ENCODE results near the gene IGFL2.

Gene IGFL2

DNA sequence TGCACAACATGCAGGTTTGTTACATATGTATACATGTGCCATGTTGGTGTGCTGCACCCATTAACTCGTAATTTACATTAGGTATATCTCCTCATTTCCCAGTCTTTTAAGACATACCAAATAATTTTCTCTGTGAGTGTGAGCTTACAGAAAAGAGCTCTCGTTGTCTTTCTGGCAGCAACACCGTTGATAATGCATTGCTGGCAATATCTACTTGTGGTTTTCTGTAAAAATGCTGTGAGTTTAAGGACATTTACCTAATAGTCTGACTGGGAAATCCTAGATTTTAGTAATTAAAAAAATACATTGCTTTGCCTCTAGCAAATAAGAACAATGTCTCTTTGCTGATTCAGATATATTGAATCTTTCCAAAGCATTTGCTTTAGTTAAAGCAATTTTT is 31.9 kb upstream of the IGFL2 start:
- H3K4me3 ChIP-seq (ENCODE audit: insufficient read depth, low read depth, low read length, poor library complexity, severe bottlenecking): no peak overlapping the region
- no peak overlapping the region for H3K27ac ChIP-seq (ENCODE audit: insufficient read depth, low read length, poor library complexity, severe bottlenecking)
- peaks cover 5% of the 10 kb centered on the region for H3K27me3 ChIP-seq (replicated peaks; ENCODE audit: control insufficient read depth, insufficient read depth, low read length, poor library complexity, severe bottlenecking)
- H3K9me3 ChIP-seq (ENCODE audit: control insufficient read depth, low read length): no peaks in the 10 kb centered on the region
- H3K36me3 ChIP-seq (ENCODE audit: control insufficient read depth, insufficient read depth, low read length): no peaks in the 10 kb centered on the region
- no peaks in the 10 kb centered on the region for H3K4me1 ChIP-seq (ENCODE audit: control insufficient read depth, insufficient read depth, low read length, poor library complexity, severe bottlenecking)
- no peak for DNase-seq

DNA sequence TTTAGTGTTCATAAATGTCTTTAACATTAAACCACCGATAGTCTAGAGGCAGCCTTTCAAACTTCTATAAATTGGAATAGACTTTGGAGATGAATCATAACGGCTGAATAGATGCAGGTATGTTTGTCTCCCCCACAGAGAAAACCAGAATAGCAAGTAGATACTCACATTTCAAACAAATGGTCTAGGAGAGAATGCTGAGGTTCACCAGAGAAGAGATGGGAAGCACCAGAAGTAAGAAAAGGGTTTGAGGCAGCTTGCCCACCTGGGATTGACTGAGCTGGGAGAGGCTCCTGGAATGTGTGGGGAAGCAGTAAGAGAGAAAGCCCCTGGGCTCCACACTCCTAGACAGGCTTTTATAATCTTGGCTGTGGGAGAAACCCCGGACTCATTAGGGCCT is 29.9 kb upstream of the IGFL2 start:
- Histone ChIP-seq H3K4me1 (ENCODE audit: control insufficient read depth, insufficient read depth, low read length, poor library complexity, severe bottlenecking) (no peaks in the 10 kb centered on the region), H3K36me3 (ENCODE audit: control insufficient read depth, insufficient read depth, low read length) (no peaks in the 10 kb centered on the region), H3K9me3 (ENCODE audit: control insufficient read depth, low read length) (no peaks in the 10 kb centered on the region), H3K27me3 (replicated peaks; ENCODE audit: control insufficient read depth, insufficient read depth, low read length, poor library complexity, severe bottlenecking) (peaks cover 5% of the 10 kb centered on the region), H3K4me3 (ENCODE audit: insufficient read depth, low read depth, low read length, poor library complexity, severe bottlenecking) (no peak overlapping the region), H3K27ac (ENCODE audit: insufficient read depth, low read length, poor library complexity, severe bottlenecking) (no peak overlapping the region)
- no peak for DNase-seq

DNA sequence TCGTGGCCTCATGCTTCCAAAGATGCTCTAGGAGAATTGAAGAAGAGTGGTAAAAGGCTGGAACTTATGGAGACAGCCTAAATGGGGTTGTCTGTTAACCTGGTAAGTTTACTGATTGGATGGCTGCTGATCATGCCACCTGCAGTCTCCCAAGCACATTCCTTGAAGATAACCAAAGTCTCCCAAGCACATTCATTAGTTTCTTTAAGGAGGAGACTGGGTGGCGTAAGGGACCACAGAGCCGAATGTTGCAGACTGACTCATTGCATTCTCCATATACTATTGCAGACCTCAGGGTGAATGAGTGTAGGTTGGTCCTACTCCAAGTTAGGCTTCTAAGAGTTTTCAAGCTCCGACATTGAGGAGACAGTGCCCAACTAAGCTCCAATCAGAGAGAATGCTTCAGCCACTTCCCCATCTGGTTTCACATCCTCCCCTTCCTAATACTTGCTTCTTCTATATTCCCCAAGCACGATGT is 23.4 kb upstream of the IGFL2 start, which contains the start of gene IGFL3:
Gene IGFL3, minus strand, starts transcription at position 51 of the 478 bp plus-strand sequence. Its CDS starts 39 bp downstream, at position 12.
- Histone ChIP-seq H3K36me3 (ENCODE audit: control insufficient read depth, insufficient read depth, low read length) (no peaks in the 10 kb centered on the region), H3K4me3 (ENCODE audit: insufficient read depth, low read depth, low read length, poor library complexity, severe bottlenecking) (no peak within 1 kb of the TSS), H3K27me3 (replicated peaks; ENCODE audit: control insufficient read depth, insufficient read depth, low read length, poor library complexity, severe bottlenecking) (peaks cover 7% of the 10 kb centered on the region), H3K9me3 (ENCODE audit: control insufficient read depth, low read length) (no peaks in the 10 kb centered on the region), H3K4me1 (ENCODE audit: control insufficient read depth, insufficient read depth, low read length, poor library complexity, severe bottlenecking) (no peaks in the 10 kb centered on the region), H3K27ac (ENCODE audit: insufficient read depth, low read length, poor library complexity, severe bottlenecking) (no peak within 1 kb of the TSS)
- no peak for DNase-seq

DNA sequence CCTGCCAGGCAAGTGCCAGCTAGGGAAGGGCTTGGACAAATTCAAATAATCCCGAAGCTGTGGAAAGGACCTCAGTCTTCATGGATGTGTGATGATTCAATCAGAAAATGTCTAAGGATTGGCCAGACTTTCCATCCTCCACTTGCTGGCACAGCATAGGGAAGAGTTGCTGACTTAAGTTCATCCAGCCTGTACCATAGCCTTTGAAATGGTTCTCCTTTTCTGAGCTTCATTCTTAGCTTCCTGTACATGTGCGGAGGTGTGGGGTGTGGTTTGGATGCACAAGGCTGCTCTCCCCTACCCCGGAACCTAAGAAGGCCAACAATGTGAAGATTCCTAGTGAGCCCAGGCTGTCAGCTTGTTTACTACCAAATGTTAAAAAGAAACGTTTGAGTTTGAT is 22.6 kb upstream of the IGFL2 start:
- H3K36me3 ChIP-seq (ENCODE audit: control insufficient read depth, insufficient read depth, low read length): no peaks in the 10 kb centered on the region
- H3K9me3 ChIP-seq (ENCODE audit: control insufficient read depth, low read length): no peaks in the 10 kb centered on the region
- no peak overlapping the region for H3K4me3 ChIP-seq (ENCODE audit: insufficient read depth, low read depth, low read length, poor library complexity, severe bottlenecking)
- no peak overlapping the region for H3K27ac ChIP-seq (ENCODE audit: insufficient read depth, low read length, poor library complexity, severe bottlenecking)
- H3K27me3 ChIP-seq (replicated peaks; ENCODE audit: control insufficient read depth, insufficient read depth, low read length, poor library complexity, severe bottlenecking): peaks cover 9% of the 10 kb centered on the region
- no peak for DNase-seq
- H3K4me1 ChIP-seq (ENCODE audit: control insufficient read depth, insufficient read depth, low read length, poor library complexity, severe bottlenecking): no peaks in the 10 kb centered on the region

DNA sequence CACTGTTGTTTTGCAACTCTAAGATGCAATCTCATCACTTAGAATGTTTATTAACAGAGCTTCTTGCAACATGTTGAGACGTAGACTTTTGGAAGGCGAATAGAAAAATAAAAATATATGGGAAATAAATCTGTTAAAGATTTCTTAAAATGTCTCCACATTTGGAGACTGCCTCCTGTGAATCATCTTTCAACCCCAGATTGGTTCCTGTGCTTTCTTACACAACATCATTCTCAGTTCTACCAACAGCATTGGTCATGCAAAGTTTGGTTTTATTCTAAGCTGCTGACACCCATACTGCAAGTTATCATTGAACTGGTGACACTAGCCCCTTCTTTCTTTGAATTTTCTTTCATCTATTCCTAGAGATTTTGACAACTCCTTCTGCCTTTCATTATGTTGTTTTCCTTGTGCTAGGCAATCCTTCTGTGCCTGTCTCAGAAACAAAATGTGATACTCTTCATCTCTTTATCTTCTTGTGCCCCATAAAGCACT is 21.9 kb upstream of the IGFL2 start:
- Histone ChIP-seq H3K4me3 (ENCODE audit: insufficient read depth, low read depth, low read length, poor library complexity, severe bottlenecking) (no peak overlapping the region), H3K27me3 (replicated peaks; ENCODE audit: control insufficient read depth, insufficient read depth, low read length, poor library complexity, severe bottlenecking) (peaks cover 10% of the 10 kb centered on the region), H3K27ac (ENCODE audit: insufficient read depth, low read length, poor library complexity, severe bottlenecking) (no peak overlapping the region), H3K36me3 (ENCODE audit: control insufficient read depth, insufficient read depth, low read length) (no peaks in the 10 kb centered on the region), H3K4me1 (ENCODE audit: control insufficient read depth, insufficient read depth, low read length, poor library complexity, severe bottlenecking) (no peaks in the 10 kb centered on the region), H3K9me3 (ENCODE audit: control insufficient read depth, low read length) (no peaks in the 10 kb centered on the region)
- DNase-seq: no peak

DNA sequence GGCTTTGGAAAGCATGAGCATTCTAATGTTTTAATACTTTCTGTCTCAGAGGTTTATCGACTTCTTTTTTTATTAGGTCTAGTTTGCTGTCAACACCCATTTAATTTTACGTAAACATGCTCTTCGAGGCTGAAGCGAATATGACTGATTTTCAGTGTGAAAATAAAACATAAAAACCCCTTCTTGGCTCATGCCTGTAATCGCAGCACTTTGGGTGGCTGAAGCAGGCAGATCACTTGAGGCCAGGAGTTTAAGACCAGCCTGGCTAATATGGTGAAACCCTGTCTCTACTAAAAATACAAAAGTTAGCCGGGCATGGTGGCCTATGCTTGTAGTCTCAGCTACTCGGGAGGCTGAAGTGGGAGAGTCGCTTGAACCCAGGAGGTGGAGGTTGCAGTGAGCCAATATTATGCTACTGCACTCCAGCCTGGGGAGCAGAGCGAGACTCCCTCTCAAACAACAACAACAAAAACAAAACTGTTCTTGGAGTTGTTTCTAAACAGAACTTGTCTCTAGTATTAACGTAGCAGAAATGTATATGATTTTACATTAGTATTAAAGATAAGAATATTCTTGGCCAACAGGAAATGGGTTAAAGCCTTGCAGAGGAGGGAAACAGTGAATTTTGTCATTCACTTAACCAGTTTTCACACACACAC is 16.4 kb upstream of the IGFL2 start:
- H3K27ac ChIP-seq (ENCODE audit: insufficient read depth, low read length, poor library complexity, severe bottlenecking): no peak overlapping the region
- H3K36me3 ChIP-seq (ENCODE audit: control insufficient read depth, insufficient read depth, low read length): no peaks in the 10 kb centered on the region
- H3K4me1 ChIP-seq (ENCODE audit: control insufficient read depth, insufficient read depth, low read length, poor library complexity, severe bottlenecking): no peaks in the 10 kb centered on the region
- H3K9me3 ChIP-seq (ENCODE audit: control insufficient read depth, low read length): no peaks in the 10 kb centered on the region
- no peak for DNase-seq
- H3K4me3 ChIP-seq (ENCODE audit: insufficient read depth, low read depth, low read length, poor library complexity, severe bottlenecking): no peak overlapping the region
- peaks cover 3% of the 10 kb centered on the region for H3K27me3 ChIP-seq (replicated peaks; ENCODE audit: control insufficient read depth, insufficient read depth, low read length, poor library complexity, severe bottlenecking)

DNA sequence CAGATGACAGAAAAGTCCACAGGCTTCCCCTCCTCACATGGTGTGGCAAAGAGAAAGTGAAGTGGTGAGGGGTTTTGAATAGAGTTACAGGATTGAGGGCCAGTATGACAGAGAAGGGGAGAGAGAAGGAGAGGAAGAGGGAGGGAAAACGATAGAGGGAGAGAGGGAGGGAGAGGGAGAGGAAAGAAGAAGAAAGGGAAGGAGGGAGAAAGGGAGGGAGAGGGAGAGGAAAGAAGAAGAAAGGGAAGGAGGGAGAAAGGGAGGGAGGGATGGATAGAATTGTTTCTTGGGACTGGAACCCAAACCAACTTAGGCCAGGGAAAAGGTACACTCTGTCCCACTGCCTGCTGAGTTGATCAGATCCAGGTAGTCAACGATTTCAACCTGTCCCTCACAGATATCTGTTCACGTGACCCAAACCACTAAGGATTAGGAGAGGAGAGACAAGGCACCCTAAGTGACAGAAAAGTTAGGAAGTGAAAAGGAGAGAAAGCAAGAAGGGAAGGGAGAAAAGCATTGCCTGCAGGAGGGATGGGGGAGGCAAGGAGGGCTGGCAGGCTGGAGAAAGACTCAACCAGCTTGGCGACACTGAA is 15.4 kb upstream of the IGFL2 start:
- no peaks in the 10 kb centered on the region for H3K9me3 ChIP-seq (ENCODE audit: control insufficient read depth, low read length)
- no peak for DNase-seq
- H3K36me3 ChIP-seq (ENCODE audit: control insufficient read depth, insufficient read depth, low read length): no peaks in the 10 kb centered on the region
- H3K27ac ChIP-seq (ENCODE audit: insufficient read depth, low read length, poor library complexity, severe bottlenecking): no peak overlapping the region
- H3K27me3 ChIP-seq (replicated peaks; ENCODE audit: control insufficient read depth, insufficient read depth, low read length, poor library complexity, severe bottlenecking): peaks cover 3% of the 10 kb centered on the region
- H3K4me1 ChIP-seq (ENCODE audit: control insufficient read depth, insufficient read depth, low read length, poor library complexity, severe bottlenecking): no peaks in the 10 kb centered on the region
- H3K4me3 ChIP-seq (ENCODE audit: insufficient read depth, low read depth, low read length, poor library complexity, severe bottlenecking): no peak overlapping the region

DNA sequence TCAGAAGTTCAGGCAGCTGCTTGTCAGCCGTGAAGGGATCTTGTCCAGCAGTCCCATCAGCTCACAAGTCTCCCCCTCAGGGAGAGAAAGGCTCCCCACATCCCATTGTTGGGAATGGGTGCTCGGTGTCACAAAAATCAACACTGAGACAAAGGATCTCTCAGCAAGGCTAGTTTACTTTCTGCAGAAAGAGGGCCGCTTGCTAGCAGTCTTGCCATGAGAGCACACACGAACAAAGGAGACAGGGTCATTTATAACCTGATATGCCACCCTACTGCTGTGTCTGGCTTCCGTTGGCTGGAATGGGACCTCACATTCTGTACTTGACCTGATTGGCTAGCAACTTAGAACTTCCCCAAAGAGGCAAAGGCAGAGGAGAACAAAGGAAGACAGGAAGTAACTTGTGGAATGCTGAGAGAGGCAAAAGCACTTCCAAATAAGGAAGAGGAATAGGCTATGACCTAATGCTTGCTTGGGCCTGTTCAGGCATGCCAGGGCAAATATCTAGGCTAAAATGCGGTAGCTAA is 14.9 kb upstream of the IGFL2 start:
- no peaks in the 10 kb centered on the region for H3K36me3 ChIP-seq (ENCODE audit: control insufficient read depth, insufficient read depth, low read length)
- no peak overlapping the region for H3K27ac ChIP-seq (ENCODE audit: insufficient read depth, low read length, poor library complexity, severe bottlenecking)
- H3K9me3 ChIP-seq (ENCODE audit: control insufficient read depth, low read length): no peaks in the 10 kb centered on the region
- peaks cover 5% of the 10 kb centered on the region for H3K27me3 ChIP-seq (replicated peaks; ENCODE audit: control insufficient read depth, insufficient read depth, low read length, poor library complexity, severe bottlenecking)
- no peak for DNase-seq
- no peaks in the 10 kb centered on the region for H3K4me1 ChIP-seq (ENCODE audit: control insufficient read depth, insufficient read depth, low read length, poor library complexity, severe bottlenecking)
- H3K4me3 ChIP-seq (ENCODE audit: insufficient read depth, low read depth, low read length, poor library complexity, severe bottlenecking): no peak overlapping the region

DNA sequence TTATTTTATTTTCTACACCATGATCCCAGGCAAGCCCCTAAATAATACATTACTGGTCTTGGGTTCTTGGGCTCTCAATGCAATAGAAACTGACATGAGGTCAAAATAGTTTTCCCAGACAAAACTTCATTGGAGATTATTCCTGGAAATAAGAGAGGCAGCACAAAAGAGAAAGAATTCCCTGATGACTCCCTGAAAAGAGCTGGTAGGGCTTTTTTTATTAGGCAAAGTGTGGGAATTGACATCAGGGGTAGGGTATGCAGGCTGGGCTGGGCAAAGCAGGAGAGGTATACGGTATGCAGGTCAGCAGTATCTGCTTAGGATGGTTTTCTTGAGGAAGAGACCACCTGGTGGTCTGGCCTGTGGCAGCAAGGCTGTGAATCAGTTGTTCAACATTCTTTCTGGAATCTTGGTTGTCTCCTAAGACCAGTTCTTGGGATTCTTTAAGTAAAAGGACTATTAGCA is 14.2 kb upstream of the IGFL2 start:
- H3K27ac ChIP-seq (ENCODE audit: insufficient read depth, low read length, poor library complexity, severe bottlenecking): no peak overlapping the region
- no peaks in the 10 kb centered on the region for H3K36me3 ChIP-seq (ENCODE audit: control insufficient read depth, insufficient read depth, low read length)
- no peak for DNase-seq
- H3K27me3 ChIP-seq (replicated peaks; ENCODE audit: control insufficient read depth, insufficient read depth, low read length, poor library complexity, severe bottlenecking): peaks cover 5% of the 10 kb centered on the region
- no peaks in the 10 kb centered on the region for H3K9me3 ChIP-seq (ENCODE audit: control insufficient read depth, low read length)
- no peak overlapping the region for H3K4me3 ChIP-seq (ENCODE audit: insufficient read depth, low read depth, low read length, poor library complexity, severe bottlenecking)
- no peaks in the 10 kb centered on the region for H3K4me1 ChIP-seq (ENCODE audit: control insufficient read depth, insufficient read depth, low read length, poor library complexity, severe bottlenecking)

DNA sequence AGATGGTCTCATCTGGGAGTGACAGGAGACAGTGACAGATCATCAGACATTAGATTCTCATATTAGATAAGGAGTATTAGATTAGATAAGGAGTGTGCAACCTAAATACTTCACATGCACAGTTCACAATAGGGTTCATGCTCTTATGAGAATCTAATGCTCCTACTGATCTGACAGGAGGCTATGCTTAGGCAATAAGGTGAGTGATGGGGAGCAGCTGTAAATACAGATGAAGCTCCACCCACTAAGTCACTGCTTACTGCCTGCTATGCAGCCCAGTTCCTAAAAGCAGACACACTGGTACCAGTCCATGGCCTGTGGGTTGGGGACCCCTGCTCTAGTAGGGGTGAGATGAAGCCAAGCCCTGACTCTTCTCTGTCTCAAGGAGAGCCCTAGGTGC is 13.5 kb upstream of the IGFL2 start:
- Histone ChIP-seq H3K4me3 (ENCODE audit: insufficient read depth, low read depth, low read length, poor library complexity, severe bottlenecking) (no peak overlapping the region), H3K9me3 (ENCODE audit: control insufficient read depth, low read length) (no peaks in the 10 kb centered on the region), H3K4me1 (ENCODE audit: control insufficient read depth, insufficient read depth, low read length, poor library complexity, severe bottlenecking) (no peaks in the 10 kb centered on the region), H3K27me3 (replicated peaks; ENCODE audit: control insufficient read depth, insufficient read depth, low read length, poor library complexity, severe bottlenecking) (peaks cover 5% of the 10 kb centered on the region), H3K36me3 (ENCODE audit: control insufficient read depth, insufficient read depth, low read length) (no peaks in the 10 kb centered on the region), H3K27ac (ENCODE audit: insufficient read depth, low read length, poor library complexity, severe bottlenecking) (no peak overlapping the region)
- DNase-seq: no peak

All from effector memory CD4-positive, alpha-beta T cell (primary cell).